Activated CD8-positive, alpha-beta memory T cell treated with anti-CD3 and anti-CD28 coated beads for 36 hours (primary cell): ENCODE measurements around the gene NCK2. TPM values are rescaled to one million over a fixed set of nuclear protein-coding genes. Genes with fewer than 3 reads are reported as not detected.

Source experiments
- CTCF ChIA-PET: fragments of 350-600 bp; sonication (Branson Sonifier 250); formaldehyde crosslinking; loops from one replicate; lab custom pipeline; 2021; ENCODE audit warnings: antibody characterized with exemption; lab: Charles Lee
- POLR2A ChIA-PET: fragments of 350-600 bp; sonication (Branson Sonifier 250); formaldehyde crosslinking; loops from one replicate; lab custom pipeline; 2021; ENCODE audit warnings: antibody characterized with exemption; lab: Charles Lee
- total RNA-seq, 2 experiments: library from RNA; stranded (reverse); gene quantifications; one replicate each; pipeline ENCODE4 v1.2.3, GENCODE V29; 2021

The NCK2 gene
- total RNA-seq, 2 experiments from 2014 or later = 58.5 to 59.3 TPM

- ChIA-PET POLR2A (no interaction called here), CTCF (interaction anchor here (1.1 kb wide), 1 partner anchor 44 kb away, joined by 3 read pairs; no protein-coding TSS in a partner anchor)
These were observed 68.3 kb downstream of the NCK2 start for GRCh38 chr2:105813045-105813315.

GRCh38 chr2:105813405-105813804 is 68.7 kb downstream of the NCK2 start:
- POLR2A ChIA-PET = no interaction called here
- CTCF ChIA-PET = no interaction called here

- POLR2A ChIA-PET = no interaction called here
- CTCF ChIA-PET = no interaction called here
These were observed 69.7 kb downstream of the NCK2 start for GRCh38 chr2:105814291-105814940.

- POLR2A ChIA-PET = no interaction called here
- CTCF ChIA-PET = no interaction called here
These were observed 70.7 kb downstream of the NCK2 start for GRCh38 chr2:105815401-105815800.

GRCh38 chr2:105820151-105820550 is 75.4 kb downstream of the NCK2 start:
- CTCF ChIA-PET = interaction anchor here (2.0 kb wide), 1 partner anchor 17 kb away, joined by 5 read pairs; no protein-coding TSS in a partner anchor
- POLR2A ChIA-PET = interaction anchor here (0.5 kb wide), 1 partner anchor 41 kb away, joined by 4 read pairs; no protein-coding TSS in a partner anchor

GRCh38 chr2:105820691-105821090 is 76.0 kb downstream of the NCK2 start:
- ChIA-PET CTCF (interaction anchor here (2.0 kb wide), 1 partner anchor 17 kb away, joined by 5 read pairs; no protein-coding TSS in a partner anchor), POLR2A (no interaction called here)

GRCh38 chr2:105821428-105822125 is 76.9 kb downstream of the NCK2 start:
- POLR2A ChIA-PET = no interaction called here
- CTCF ChIA-PET = interaction anchor here (1.6 kb wide), 1 partner anchor 22 kb away, joined by 4 read pairs; no protein-coding TSS in a partner anchor

GRCh38 chr2:105822186-105822585 is 77.5 kb downstream of the NCK2 start:
- ChIA-PET CTCF (interaction anchor here (1.6 kb wide), 1 partner anchor 22 kb away, joined by 4 read pairs; no protein-coding TSS in a partner anchor), POLR2A (interaction anchor here (0.7 kb wide), 1 partner anchor 152 kb away, joined by 9 read pairs; no protein-coding TSS in a partner anchor)

- ChIA-PET CTCF (no interaction called here), POLR2A (no interaction called here)
These were observed 79.7 kb downstream of the NCK2 start for GRCh38 chr2:105824446-105824845.

GRCh38 chr2:105827351-105828096 is 82.8 kb downstream of the NCK2 start:
- ChIA-PET CTCF (interaction anchor here (1.4 kb wide), 1 partner anchor 30 kb away, joined by 5 read pairs; no protein-coding TSS in a partner anchor), POLR2A (interaction anchor here (1.7 kb wide), 1 partner anchor 30 kb away, joined by 5 read pairs; no protein-coding TSS in a partner anchor)

GRCh38 chr2:105828558-105828957 is 83.8 kb downstream of the NCK2 start:
- CTCF ChIA-PET = interaction anchor here (1.1 to 1.4 kb wide), 2 partner anchors 16 to 29 kb away, joined by 3 to 5 read pairs; no protein-coding TSS in a partner anchor
- POLR2A ChIA-PET = interaction anchor here (0.6 to 1.7 kb wide), 2 partner anchors 31 to 36 kb away, joined by 3 to 5 read pairs; no protein-coding TSS in a partner anchor

- ChIA-PET CTCF (no interaction called here), POLR2A (no interaction called here)
These were observed 90.2 kb downstream of the NCK2 start for GRCh38 chr2:105834931-105835330.

GRCh38 chr2:105836341-105836740 is 91.6 kb downstream of the NCK2 start:
- ChIA-PET POLR2A (no interaction called here), CTCF (no interaction called here)

- CTCF ChIA-PET = interaction anchor here (0.5 kb wide), 1 partner anchor 256 kb away, joined by 3 read pairs; no protein-coding TSS in a partner anchor
- POLR2A ChIA-PET = interaction anchor here (0.5 kb wide), 1 partner anchor 189 kb away, joined by 3 read pairs; no protein-coding TSS in a partner anchor
These were observed 92.4 kb downstream of the NCK2 start for GRCh38 chr2:105836840-105837692.

GRCh38 chr2:105839793-105840192 is 95.1 kb downstream of the NCK2 start:
- ChIA-PET CTCF (interaction anchor here (1.6 kb wide), 1 partner anchor 17 kb away, joined by 4 read pairs; no protein-coding TSS in a partner anchor), POLR2A (interaction anchor here (1.3 kb wide), 1 partner anchor 41 kb away, joined by 7 read pairs; no protein-coding TSS in a partner anchor)

- ChIA-PET CTCF (interaction anchor here (1.2 to 1.6 kb wide), 2 partner anchors 16 to 23 kb away, joined by 3 to 4 read pairs; no protein-coding TSS in a partner anchor), POLR2A (no interaction called here)
These were observed 96.2 kb downstream of the NCK2 start for GRCh38 chr2:105840933-105841332.

GRCh38 chr2:105841551-105841950 is 96.8 kb downstream of the NCK2 start:
- ChIA-PET CTCF (interaction anchor here (1.6 kb wide), 1 partner anchor 15 kb away, joined by 4 read pairs; no protein-coding TSS in a partner anchor), POLR2A (no interaction called here)

- ChIA-PET POLR2A (no interaction called here), CTCF (no interaction called here)
These were observed 97.8 kb downstream of the NCK2 start for GRCh38 chr2:105842555-105842954.
